ENCODE data around the gene POU5F2.

DNA sequence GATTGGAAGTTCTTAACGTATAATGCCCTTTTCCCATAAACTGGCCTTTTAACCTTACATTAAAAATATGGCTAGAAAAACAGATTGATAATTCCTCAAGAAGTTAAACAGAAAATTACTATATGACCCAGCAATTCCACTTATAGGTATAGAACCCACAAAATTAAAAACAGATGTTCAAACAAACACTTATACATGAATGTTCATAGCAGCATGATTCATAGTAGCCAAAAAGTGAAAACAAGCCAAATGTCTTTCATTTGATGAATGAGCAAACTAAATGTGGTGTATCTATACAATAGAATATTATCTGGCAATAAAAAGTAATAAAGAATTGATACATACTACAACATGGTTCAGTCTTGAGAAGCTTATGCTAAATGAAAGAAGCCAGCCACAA, 35.5 kb downstream of the POU5F2 start:
- no peak for TF ChIP-seq POLR2AphosphoS5 (IDR thresholded peaks at IDR 0.05)
- no peak for TF ChIP-seq POLR2A (IDR thresholded peaks at IDR 0.05)
